ENCODE measurements around the gene VPS13C. TPM values are rescaled to one million over a fixed set of nuclear protein-coding genes. Genes with fewer than 3 reads are reported as not detected.

Gene VPS13C
- total RNA-seq, 1 donor: 79.8 TPM

DNA sequence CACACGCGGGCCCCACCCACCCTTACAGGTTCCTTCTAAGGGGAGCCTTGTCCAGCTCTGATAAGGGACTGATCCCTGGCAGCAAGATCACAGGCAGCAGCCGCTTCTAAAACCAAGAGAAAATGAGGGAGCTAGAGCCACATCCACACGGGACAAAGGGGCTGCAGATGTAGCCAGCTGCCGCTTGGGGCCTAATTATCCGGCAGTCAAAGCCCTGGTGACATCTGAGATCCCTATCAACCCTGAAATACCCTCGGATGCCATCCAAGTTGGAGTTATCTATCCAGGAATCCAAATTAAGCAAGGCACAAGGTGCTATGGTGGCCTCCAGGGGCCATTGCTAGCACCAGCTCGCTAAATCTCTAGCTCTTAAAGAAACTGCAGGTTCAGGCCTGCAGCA lies 248.3 kb downstream of the VPS13C start:
- DNase-seq (ENCODE audit: low read depth): no peak
- TF ChIP-seq, protein P1, sequence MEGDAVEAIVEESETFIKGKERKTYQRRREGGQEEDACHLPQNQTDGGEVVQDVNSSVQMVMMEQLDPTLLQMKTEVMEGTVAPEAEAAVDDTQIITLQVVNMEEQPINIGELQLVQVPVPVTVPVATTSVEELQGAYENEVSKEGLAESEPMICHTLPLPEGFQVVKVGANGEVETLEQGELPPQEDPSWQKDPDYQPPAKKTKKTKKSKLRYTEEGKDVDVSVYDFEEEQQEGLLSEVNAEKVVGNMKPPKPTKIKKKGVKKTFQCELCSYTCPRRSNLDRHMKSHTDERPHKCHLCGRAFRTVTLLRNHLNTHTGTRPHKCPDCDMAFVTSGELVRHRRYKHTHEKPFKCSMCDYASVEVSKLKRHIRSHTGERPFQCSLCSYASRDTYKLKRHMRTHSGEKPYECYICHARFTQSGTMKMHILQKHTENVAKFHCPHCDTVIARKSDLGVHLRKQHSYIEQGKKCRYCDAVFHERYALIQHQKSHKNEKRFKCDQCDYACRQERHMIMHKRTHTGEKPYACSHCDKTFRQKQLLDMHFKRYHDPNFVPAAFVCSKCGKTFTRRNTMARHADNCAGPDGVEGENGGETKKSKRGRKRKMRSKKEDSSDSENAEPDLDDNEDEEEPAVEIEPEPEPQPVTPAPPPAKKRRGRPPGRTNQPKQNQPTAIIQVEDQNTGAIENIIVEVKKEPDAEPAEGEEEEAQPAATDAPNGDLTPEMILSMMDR (IDR thresholded peaks at IDR 0.05; ENCODE audit: insufficient read depth, low read length): no peak
- no peak overlapping the region for H3K4me3 ChIP-seq (ENCODE audit: low read depth, low read length)

DNA sequence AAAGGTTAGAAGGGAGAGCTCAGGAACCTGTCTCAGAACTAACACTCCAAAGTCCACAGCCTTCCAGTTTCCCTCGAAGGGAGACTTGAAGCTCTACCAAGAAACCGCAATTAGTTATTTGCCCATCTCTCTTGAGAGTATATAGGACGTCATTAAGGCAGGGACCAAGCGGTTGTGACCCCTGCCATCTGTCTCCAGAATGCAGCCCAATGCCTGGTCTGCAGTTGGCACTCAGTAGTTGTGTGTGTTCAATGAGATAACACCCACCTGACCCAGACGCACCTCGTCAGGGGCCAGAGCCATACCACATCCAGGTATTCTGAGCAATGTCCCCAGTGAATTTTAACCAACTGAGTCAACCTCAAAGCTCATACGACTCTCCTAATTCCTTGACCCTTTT lies 251.0 kb downstream of the VPS13C start:
- TF ChIP-seq, protein P1 (IDR thresholded peaks at IDR 0.05; ENCODE audit: insufficient read depth, low read length): no peak
- H3K4me3 ChIP-seq (ENCODE audit: low read depth, low read length): no peak overlapping the region
- DNase-seq (ENCODE audit: low read depth): no peak

DNA sequence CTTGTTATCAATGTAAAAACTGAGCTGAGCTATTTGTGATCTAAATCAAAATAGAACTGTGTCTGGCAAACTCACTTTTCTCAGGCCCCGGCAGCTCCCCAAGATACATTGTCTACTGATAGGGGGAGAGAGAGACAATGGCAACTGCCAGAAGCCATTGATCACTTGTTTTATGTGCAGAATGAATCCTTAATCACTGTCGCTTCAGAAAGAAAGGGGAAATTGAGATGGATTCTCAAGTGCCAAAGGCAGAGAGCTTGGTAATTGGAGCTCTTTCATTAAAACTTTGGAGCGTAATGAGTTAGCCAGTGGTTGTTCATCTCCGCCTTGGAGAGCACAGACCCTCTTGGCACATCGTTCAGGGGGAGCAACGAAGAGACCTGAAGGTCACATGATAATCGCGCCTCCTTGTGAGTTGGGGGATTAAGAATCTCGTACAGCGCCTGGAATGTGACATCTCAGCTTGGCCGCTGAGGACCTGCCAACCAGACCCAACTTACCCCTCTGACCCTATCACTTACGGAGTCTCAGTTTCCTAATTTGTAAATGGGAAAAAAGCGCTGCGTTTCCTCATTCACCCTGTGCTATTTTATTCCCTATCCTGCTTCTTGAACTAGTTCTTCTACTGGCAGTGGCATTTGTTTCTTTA lies 252.8 kb downstream of the VPS13C start:
- TF ChIP-seq, protein P1 (IDR thresholded peaks at IDR 0.05; ENCODE audit: insufficient read depth, low read length): no peak
- DNase-seq (ENCODE audit: low read depth): no peak
- no peak overlapping the region for H3K4me3 ChIP-seq (ENCODE audit: low read depth, low read length)

Other genes starting within 250 kb of the VPS13C start
- gene C2CD4A, start 6.5 kb upstream of the VPS13C start, total RNA-seq (ENCODE audit: low replicate concordance): not detected in 2 replicates
- not detected in 2 replicates for gene C2CD4B, start 104.8 kb upstream of the VPS13C start, total RNA-seq (ENCODE audit: low replicate concordance)

All from fibroblast of the aortic adventitia (primary cell).